Measurements from ENCODE around the gene B4GALT5.

GRCh38 chr20:49756241-49756640 is 42.6 kb upstream of the B4GALT5 start:
- TF ChIP-seq POLR2A (IDR thresholded peaks at IDR 0.05): no peak
- TF ChIP-seq, protein P1, sequence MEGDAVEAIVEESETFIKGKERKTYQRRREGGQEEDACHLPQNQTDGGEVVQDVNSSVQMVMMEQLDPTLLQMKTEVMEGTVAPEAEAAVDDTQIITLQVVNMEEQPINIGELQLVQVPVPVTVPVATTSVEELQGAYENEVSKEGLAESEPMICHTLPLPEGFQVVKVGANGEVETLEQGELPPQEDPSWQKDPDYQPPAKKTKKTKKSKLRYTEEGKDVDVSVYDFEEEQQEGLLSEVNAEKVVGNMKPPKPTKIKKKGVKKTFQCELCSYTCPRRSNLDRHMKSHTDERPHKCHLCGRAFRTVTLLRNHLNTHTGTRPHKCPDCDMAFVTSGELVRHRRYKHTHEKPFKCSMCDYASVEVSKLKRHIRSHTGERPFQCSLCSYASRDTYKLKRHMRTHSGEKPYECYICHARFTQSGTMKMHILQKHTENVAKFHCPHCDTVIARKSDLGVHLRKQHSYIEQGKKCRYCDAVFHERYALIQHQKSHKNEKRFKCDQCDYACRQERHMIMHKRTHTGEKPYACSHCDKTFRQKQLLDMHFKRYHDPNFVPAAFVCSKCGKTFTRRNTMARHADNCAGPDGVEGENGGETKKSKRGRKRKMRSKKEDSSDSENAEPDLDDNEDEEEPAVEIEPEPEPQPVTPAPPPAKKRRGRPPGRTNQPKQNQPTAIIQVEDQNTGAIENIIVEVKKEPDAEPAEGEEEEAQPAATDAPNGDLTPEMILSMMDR (IDR thresholded peaks at IDR 0.05): no peak

All from body of pancreas (tissue), 4 donors.